Uterus (tissue), 4 donors: Measurements from ENCODE around the gene PTGES2. TPM values are rescaled to one million over a fixed set of nuclear protein-coding genes. Genes with fewer than 3 reads are reported as not detected.

ENCODE experiments used
- DNase-seq, 2 donors: peaks; one replicate each; pipeline ENCODE4 v3.0.0-alpha.2; 2019 to 2020
- H3K27ac ChIP-seq, 2 donors: fragments of 200-600 bp; sonication (generic); 1 replicate in 1 of 2; 2 replicates in 1 of 2; pipeline ENCODE4 v1.5.1; 2016 to 2018
- H3K27me3 ChIP-seq, 2 donors: fragments of 200-600 bp; sonication (generic); one replicate each; pipeline ENCODE4 v1.5.1; 2018 to 2019; ENCODE audit warnings: control low read depth in 1 of 2
- H3K36me3 ChIP-seq, 2 donors: fragments of 200-600 bp; sonication (generic); one replicate each; pipeline ENCODE4 v1.5.1; 2019; ENCODE audit warnings: control low read depth in 1 of 2
- H3K4me1 ChIP-seq, 2 donors: fragments of 200-600 bp; sonication (generic); one replicate each; pipeline ENCODE4 v1.5.1; 2018 to 2019; ENCODE audit warnings: control low read depth in 1 of 2
- H3K4me3 ChIP-seq, 2 donors: fragments of 200-600 bp; sonication (generic); 1 replicate in 1 of 2; 2 replicates in 1 of 2; pipeline ENCODE4 v1.5.1; 2018 to 2019; ENCODE audit warnings: mild to moderate bottlenecking in 1 of 2
- H3K9me3 ChIP-seq, 2 donors: fragments of 200-600 bp; sonication (generic); one replicate each; pipeline ENCODE4 v1.5.1; 2019; ENCODE audit warnings: control low read depth in 1 of 2
- CTCF ChIP-seq, 4 experiments: fragments of 200-600 bp in 2 of 4; fragments of 450-650 bp in 2 of 4; sonication (generic) in 2 of 4; IDR thresholded peaks; one replicate each; pipeline ENCODE4 v1.5.1; 2016 to 2019; ENCODE audit warnings: antibody characterized with exemption in 4 of 4, mild to moderate bottlenecking in 2 of 4, moderate library complexity in 1 of 4
- POLR2A ChIP-seq, 2 donors: fragments of 450-650 bp; IDR thresholded peaks; one replicate each; pipeline ENCODE4 v1.6.1; 2016; ENCODE audit warnings: antibody characterized with exemption in 2 of 2, mild to moderate bottlenecking in 1 of 2, moderate library complexity in 1 of 2
- intact Hi-C: fragments of 100-400 bp; cut with DNase I; formaldehyde crosslinking; loops from one replicate; pipeline ENCODE4 v1.15.1; 2023; ENCODE audit warnings: low total_unique reads
- total RNA-seq, 4 donors: library from RNA; depleted of rRNA in 3 of 4; stranded (reverse); fragments of >200 nt in 3 of 4; gene quantifications; one replicate each; pipeline versions ENCODE4 v1.1.0 to v1.2.4, GENCODE V29; 2014 to 2023
- donor health status: DM: yes; HTN: yes; CAD: no.

The PTGES2 gene
- total RNA-seq, 4 donors from 2014 or later, result 21.5 to 173 (median 64.2) TPM

- no peaks in the 10 kb centered on the region for H3K36me3 ChIP-seq
- H3K27ac ChIP-seq, result no peak overlapping the region
- no peak for TF ChIP-seq POLR2A (IDR thresholded peaks at IDR 0.05)
- TF ChIP-seq CTCF (IDR thresholded peaks at IDR 0.05), result no peak
- no peak overlapping the region for H3K4me3 ChIP-seq
- DNase-seq, result no peak
- H3K9me3 ChIP-seq, result no peaks in the 10 kb centered on the region
- no peaks in the 10 kb centered on the region for H3K27me3 ChIP-seq
- H3K4me1 ChIP-seq, result no peaks in the 10 kb centered on the region
- intact Hi-C loops, result no loop called here
Measured at GRCh38 chr9:128145951-128146351, 18.4 kb upstream of the PTGES2 start.

- intact Hi-C loops, result no loop called here
- no peak overlapping the region for H3K27ac ChIP-seq
- H3K36me3 ChIP-seq, result no peaks in the 10 kb centered on the region
- H3K27me3 ChIP-seq, result no peaks in the 10 kb centered on the region
- H3K4me1 ChIP-seq, result no peaks in the 10 kb centered on the region
- no peaks in the 10 kb centered on the region for H3K9me3 ChIP-seq
- no peak overlapping the region for H3K4me3 ChIP-seq
- TF ChIP-seq CTCF (IDR thresholded peaks at IDR 0.05) (no peak), POLR2A (IDR thresholded peaks at IDR 0.05) (no peak)
- no peak for DNase-seq
Measured at GRCh38 chr9:128145536-128145935, 18.0 kb upstream of the PTGES2 start.

- H3K36me3 ChIP-seq, result no peaks in the 10 kb centered on the region
- intact Hi-C loops, result no loop called here
- no peak for TF ChIP-seq POLR2A (IDR thresholded peaks at IDR 0.05)
- TF ChIP-seq CTCF (IDR thresholded peaks at IDR 0.05), result no peak
- H3K9me3 ChIP-seq, result no peaks in the 10 kb centered on the region
- H3K4me1 ChIP-seq, result no peaks in the 10 kb centered on the region
- no peaks in the 10 kb centered on the region for H3K27me3 ChIP-seq
- H3K4me3 ChIP-seq, result no peak overlapping the region
- no peak overlapping the region for H3K27ac ChIP-seq
- no peak for DNase-seq
Measured at GRCh38 chr9:128144239-128145181, 17.0 kb upstream of the PTGES2 start.

GRCh38 chr9:128143525-128144238, 16.2 kb upstream of the PTGES2 start:
- TF ChIP-seq CTCF (IDR thresholded peaks at IDR 0.05) (no peak), POLR2A (IDR thresholded peaks at IDR 0.05) (no peak)
- Histone ChIP-seq H3K27me3 (no peaks in the 10 kb centered on the region), H3K27ac (no peak overlapping the region), H3K4me3 (no peak overlapping the region), H3K36me3 (no peaks in the 10 kb centered on the region), H3K9me3 (no peaks in the 10 kb centered on the region), H3K4me1 (no peaks in the 10 kb centered on the region)
- DNase-seq, result no peak
- intact Hi-C loops, result no loop called here

GRCh38 chr9:128142596-128142995, 15.1 kb upstream of the PTGES2 start:
- Histone ChIP-seq H3K27me3 (no peaks in the 10 kb centered on the region), H3K36me3 (no peaks in the 10 kb centered on the region), H3K4me3 (no peak overlapping the region), H3K4me1 (no peaks in the 10 kb centered on the region), H3K27ac (no peak overlapping the region), H3K9me3 (no peaks in the 10 kb centered on the region)
- no peak for DNase-seq
- no peak for TF ChIP-seq POLR2A (IDR thresholded peaks at IDR 0.05)
- no peak for TF ChIP-seq CTCF (IDR thresholded peaks at IDR 0.05)
- intact Hi-C loops, result no loop called here
